HUES48 (cell line): ENCODE measurements around the gene NEXN.
"Not testable (repeated sequence)": the region's sequence is repeated elsewhere in the genome, so short reads cannot be mapped to it uniquely, and the experiment has no call there.

ENCODE experiments used
- H3K27ac ChIP-seq: one replicate; pipeline ENCODE4 v1.7.0; 2013; ENCODE audit warnings: low read depth, low read length, inconsistent platforms
- H3K27me3 ChIP-seq: 2 replicates; pipeline ENCODE4 v1.6.1; 2013; ENCODE audit warnings: mild to moderate bottlenecking, low read length; ENCODE audit not compliant: control insufficient read depth, insufficient read depth
- H3K36me3 ChIP-seq: 2 replicates; pipeline ENCODE4 v1.6.1; 2013; ENCODE audit warnings: low read length; ENCODE audit not compliant: control insufficient read depth, insufficient read depth
- H3K4me1 ChIP-seq: 2 replicates; pipeline ENCODE4 v1.6.1; 2013; ENCODE audit warnings: mild to moderate bottlenecking, low read length; ENCODE audit not compliant: control insufficient read depth, insufficient read depth
- H3K4me3 ChIP-seq: 2 replicates; pipeline ENCODE4 v1.5.1; 2013; ENCODE audit warnings: mild to moderate bottlenecking, low read depth, low read length
- H3K9ac ChIP-seq: 2 replicates; pipeline ENCODE4 v1.6.1; 2013; ENCODE audit warnings: mild to moderate bottlenecking, low read depth, low read length, moderate library complexity
- H3K9me3 ChIP-seq: 2 replicates; pipeline ENCODE4 v1.6.1; 2013; ENCODE audit warnings: low read length; ENCODE audit not compliant: control insufficient read depth, insufficient read depth

NEXN gene

DNA sequence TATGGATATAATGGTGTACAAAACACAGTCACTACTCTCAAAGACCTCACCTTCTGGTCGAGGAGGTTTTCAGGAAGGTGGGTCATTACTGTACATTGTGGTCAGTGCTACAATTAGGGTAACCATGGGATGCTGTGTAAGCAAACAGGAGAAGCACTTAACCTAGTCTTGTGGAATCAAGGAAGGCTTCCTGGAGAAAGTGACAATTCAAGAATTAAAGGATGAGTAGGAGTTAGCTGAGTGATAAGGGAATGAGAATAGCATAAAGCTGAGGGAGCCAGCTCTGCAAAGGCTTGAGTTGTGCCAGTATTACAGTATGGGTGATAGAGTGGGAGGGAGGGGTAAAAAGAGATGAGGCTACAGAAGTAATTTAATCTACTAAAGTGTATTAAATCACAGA is 17.2 kb downstream of the NEXN start:
- H3K27me3 ChIP-seq, result no peaks in the 10 kb centered on the region
- no peaks in the 10 kb centered on the region for H3K36me3 ChIP-seq
- no peaks in the 10 kb centered on the region for H3K9me3 ChIP-seq
- H3K9ac ChIP-seq, result no peak overlapping the region
- no peak overlapping the region for H3K27ac ChIP-seq
- H3K4me3 ChIP-seq, result no peak overlapping the region
- H3K4me1 ChIP-seq, result no peaks in the 10 kb centered on the region

- no peaks in the 10 kb centered on the region for H3K9me3 ChIP-seq
- H3K27me3 ChIP-seq, result no peaks in the 10 kb centered on the region
- H3K27ac ChIP-seq, result no peak overlapping the region
- no peak overlapping the region for H3K9ac ChIP-seq
- no peaks in the 10 kb centered on the region for H3K4me1 ChIP-seq
- H3K36me3 ChIP-seq, result no peaks in the 10 kb centered on the region
- H3K4me3 ChIP-seq, result no peak overlapping the region
Measured at GRCh38 chr1:77906019-77906545, 17.7 kb downstream of the NEXN start.

GRCh38 chr1:77906624-77907023 is 18.2 kb downstream of the NEXN start:
- no peak overlapping the region for H3K4me3 ChIP-seq
- no peak overlapping the region for H3K9ac ChIP-seq
- H3K27me3 ChIP-seq, result no peaks in the 10 kb centered on the region
- no peak overlapping the region for H3K27ac ChIP-seq
- no peaks in the 10 kb centered on the region for H3K9me3 ChIP-seq
- H3K4me1 ChIP-seq, result no peaks in the 10 kb centered on the region
- no peaks in the 10 kb centered on the region for H3K36me3 ChIP-seq

DNA sequence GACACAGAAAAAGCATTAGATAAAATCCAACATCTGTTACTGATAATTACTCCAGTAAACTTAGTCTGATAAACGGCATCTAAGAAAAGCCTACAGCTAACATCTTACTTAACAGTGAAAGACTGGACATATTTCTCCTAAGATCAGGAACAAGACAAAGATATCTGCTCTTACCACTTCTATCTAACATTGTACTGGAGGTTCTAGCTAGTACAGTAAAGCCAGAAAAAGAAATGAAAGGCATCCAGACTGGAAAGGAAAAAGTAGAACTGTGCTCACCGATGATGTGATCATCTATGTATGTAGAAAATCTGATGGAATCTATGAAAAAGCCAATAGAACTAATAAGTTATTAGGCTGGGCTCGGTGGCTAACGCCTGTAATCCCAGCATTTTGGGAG is 21.7 kb downstream of the NEXN start:
- Histone ChIP-seq H3K27me3 (no peaks in the 10 kb centered on the region), H3K4me3 (no peak overlapping the region), H3K36me3 (no peaks in the 10 kb centered on the region), H3K9ac (no peak overlapping the region), H3K9me3 (no peaks in the 10 kb centered on the region), H3K27ac (no peak overlapping the region), H3K4me1 (no peaks in the 10 kb centered on the region)

DNA sequence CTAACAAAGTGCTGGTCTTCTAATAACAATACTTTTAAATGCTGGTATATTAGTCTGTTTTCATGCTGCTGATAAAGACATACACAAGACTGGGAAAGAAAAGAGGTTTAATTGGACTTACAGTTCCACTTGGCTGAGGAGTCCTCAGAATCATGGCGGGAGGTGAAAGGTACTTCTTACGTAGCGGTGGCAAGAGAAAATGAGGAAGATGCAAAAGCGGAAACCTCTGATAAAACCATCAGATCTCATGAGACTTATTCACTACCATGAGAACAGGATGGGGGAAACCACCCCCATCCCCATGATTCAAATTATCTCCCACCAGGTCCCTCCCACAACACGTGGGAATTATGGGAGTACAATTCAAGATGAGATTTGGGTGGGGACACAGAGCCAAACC is 30.5 kb downstream of the NEXN start:
- not testable (repeated sequence) for H3K36me3 ChIP-seq, H3K27ac ChIP-seq, H3K4me1 ChIP-seq, H3K4me3 ChIP-seq, H3K27me3 ChIP-seq, H3K9ac ChIP-seq, H3K9me3 ChIP-seq

GRCh38 chr1:77925518-77925917 is 37.1 kb downstream of the NEXN start:
- Histone ChIP-seq H3K9me3 (no peaks in the 10 kb centered on the region), H3K9ac (no peak overlapping the region), H3K4me3 (no peak overlapping the region), H3K36me3 (0 out of 2 replicates have a peak, but pooled peaks cover 3% of the 10 kb centered on the region), H3K4me1 (no peaks in the 10 kb centered on the region), H3K27me3 (no peaks in the 10 kb centered on the region), H3K27ac (no peak overlapping the region)

DNA sequence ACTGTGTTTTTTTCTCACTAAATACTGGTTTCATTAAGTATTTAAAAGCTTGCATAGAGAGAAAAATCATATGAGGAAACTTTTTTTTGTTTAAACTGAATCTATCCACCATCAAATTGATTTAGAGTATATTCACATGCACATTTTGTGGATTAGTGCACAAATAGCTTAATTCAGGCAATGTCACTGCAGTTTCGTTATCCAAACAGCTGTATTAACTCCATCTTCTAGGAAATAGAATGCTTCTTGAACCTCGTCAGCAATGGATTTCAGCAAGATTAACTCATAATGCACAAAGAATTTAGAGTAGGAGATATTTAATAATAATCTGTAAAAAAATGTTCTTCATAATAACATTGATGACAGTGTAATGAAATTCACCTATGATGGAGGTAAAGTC is 37.5 kb downstream of the NEXN start:
- H3K27me3 ChIP-seq, result no peaks in the 10 kb centered on the region
- H3K4me1 ChIP-seq, result no peaks in the 10 kb centered on the region
- H3K4me3 ChIP-seq, result no peak overlapping the region
- H3K9me3 ChIP-seq, result no peaks in the 10 kb centered on the region
- H3K36me3 ChIP-seq, result 0 out of 2 replicates have a peak, but pooled peaks cover 3% of the 10 kb centered on the region
- no peak overlapping the region for H3K27ac ChIP-seq
- H3K9ac ChIP-seq, result no peak overlapping the region

- no peak overlapping the region for H3K27ac ChIP-seq
- H3K27me3 ChIP-seq, result no peaks in the 10 kb centered on the region
- no peak overlapping the region for H3K4me3 ChIP-seq
- H3K36me3 ChIP-seq, result 0 out of 2 replicates have a peak, but pooled peaks cover 3% of the 10 kb centered on the region
- no peak overlapping the region for H3K9ac ChIP-seq
- H3K9me3 ChIP-seq, result no peaks in the 10 kb centered on the region
- H3K4me1 ChIP-seq, result no peaks in the 10 kb centered on the region
Measured at GRCh38 chr1:77926561-77927357, 38.3 kb downstream of the NEXN start.

DNA sequence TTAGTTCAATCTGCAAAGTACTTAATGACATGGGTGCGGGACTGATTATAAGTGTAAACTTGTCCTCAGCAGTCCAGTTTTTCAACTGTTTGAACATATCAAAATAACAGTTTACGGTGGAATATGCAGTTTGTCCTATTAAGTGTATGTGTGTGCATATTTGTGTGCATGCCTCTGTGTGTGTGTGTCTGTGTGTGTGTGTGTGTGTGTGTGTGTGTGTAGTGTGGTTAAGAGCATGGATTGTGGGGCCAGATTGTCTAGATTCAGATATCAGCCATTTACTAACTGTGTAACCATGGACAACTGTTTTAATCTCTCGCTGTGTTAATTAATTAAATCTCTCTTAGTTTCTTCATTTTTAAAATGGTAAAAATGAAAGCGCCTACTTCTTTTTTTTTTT is 39.0 kb downstream of the NEXN start:
- Histone ChIP-seq H3K36me3 (0 out of 2 replicates have a peak, but pooled peaks cover 3% of the 10 kb centered on the region), H3K9me3 (no peaks in the 10 kb centered on the region), H3K27ac (no peak overlapping the region), H3K9ac (no peak overlapping the region), H3K4me3 (no peak overlapping the region), H3K27me3 (no peaks in the 10 kb centered on the region), H3K4me1 (no peaks in the 10 kb centered on the region)

DNA sequence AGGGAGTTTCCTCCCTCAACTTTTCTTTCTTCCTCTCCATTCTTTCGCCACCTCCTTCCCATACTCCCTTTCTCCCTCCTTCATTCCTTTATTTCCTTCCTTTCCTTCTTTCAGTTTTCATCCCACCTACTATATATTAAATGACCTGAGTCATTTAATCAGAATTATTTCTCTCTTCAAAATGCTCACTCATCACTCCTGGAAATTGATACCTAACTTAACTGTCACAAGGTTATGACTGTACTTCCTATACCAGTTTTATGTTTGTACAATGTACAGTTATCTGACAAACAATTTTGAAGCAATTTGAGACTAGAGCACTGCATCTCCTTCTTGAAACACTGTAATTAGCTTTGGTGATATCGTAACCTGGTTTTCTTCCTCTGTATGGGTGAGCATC is 41.4 kb downstream of the NEXN start:
- no peaks in the 10 kb centered on the region for H3K9me3 ChIP-seq
- no peak overlapping the region for H3K4me3 ChIP-seq
- H3K27me3 ChIP-seq, result no peaks in the 10 kb centered on the region
- H3K4me1 ChIP-seq, result no peaks in the 10 kb centered on the region
- no peak overlapping the region for H3K27ac ChIP-seq
- no peak overlapping the region for H3K9ac ChIP-seq
- 0 out of 2 replicates have a peak, but pooled peaks cover 3% of the 10 kb centered on the region for H3K36me3 ChIP-seq

DNA sequence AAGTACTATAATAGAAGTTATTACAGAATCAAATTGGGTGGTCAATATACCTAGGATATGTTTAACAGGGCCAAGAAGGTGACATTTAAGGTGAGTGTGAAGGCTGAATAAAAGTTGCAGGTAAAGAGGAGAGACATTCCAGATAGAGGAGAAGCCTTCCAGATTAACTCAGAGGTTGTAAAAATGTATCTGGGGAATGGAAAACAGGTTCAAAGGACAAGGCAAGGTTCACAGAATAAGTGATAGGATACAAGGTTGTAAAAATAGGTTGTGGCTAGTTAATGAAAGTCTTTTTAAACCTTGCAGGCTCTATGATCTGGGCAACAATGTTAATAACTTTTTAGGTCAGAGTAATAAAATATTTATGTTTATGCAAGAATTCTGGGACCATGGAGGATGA is 50.2 kb downstream of the NEXN start:
- H3K36me3 ChIP-seq, result peaks cover 20% of the 10 kb centered on the region
- H3K4me3 ChIP-seq, result no peak overlapping the region
- H3K4me1 ChIP-seq, result no peaks in the 10 kb centered on the region
- no peaks in the 10 kb centered on the region for H3K27me3 ChIP-seq
- H3K9ac ChIP-seq, result no peak overlapping the region
- no peaks in the 10 kb centered on the region for H3K9me3 ChIP-seq
- H3K27ac ChIP-seq, result no peak overlapping the region
